Measurements from ENCODE around the gene RNF215.
"Not testable (repeated sequence)": the region's sequence is repeated elsewhere in the genome, so short reads cannot be mapped to it uniquely, and the experiment has no call there.

RNF215 gene

DNA sequence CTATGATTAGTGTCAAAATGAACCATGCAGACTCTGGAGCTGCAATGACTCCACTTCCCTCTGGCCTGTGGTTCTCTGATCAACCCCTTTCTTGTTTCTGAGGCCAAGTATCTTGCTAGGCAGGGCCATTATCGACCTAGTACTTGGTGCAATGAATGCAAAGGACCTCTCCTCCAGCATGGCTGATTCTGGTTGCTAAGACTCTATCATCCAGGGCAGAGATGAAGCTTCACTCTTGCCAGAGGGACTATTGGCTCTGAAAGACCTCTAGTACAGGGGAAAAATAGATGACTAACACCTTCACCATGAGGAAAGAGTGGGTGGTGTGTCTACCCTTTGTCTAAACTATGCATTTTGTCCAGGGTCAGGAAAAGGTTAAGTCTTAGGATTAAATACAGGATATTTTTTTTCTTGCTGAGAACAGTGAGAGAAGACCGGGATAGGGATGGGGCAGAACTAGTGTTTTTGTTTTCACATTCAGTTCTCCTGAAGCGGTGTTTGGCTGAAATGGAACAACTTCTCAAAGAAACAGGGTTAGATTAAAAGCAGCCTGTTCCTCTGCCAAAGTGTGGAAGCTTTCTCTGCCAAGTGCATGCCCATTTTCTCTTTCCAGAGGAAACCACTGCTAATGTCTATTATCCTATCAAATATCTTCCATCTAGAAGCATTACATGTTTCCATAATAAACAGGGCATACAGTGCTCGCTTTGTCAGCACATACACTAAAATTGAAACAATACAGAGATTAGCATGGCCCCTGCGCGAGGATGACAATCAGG lies 33.3 kb upstream of the RNF215 start:
- DNase-seq = no peak

GRCh38 chr22:30416837-30417236 lies 29.6 kb upstream of the RNF215 start:
- no peak for DNase-seq

- no peak for DNase-seq
Measured at GRCh38 chr22:30416403-30416802, 29.2 kb upstream of the RNF215 start.

- DNase-seq = no peak
Measured at GRCh38 chr22:30414525-30415047, 27.4 kb upstream of the RNF215 start.

DNA sequence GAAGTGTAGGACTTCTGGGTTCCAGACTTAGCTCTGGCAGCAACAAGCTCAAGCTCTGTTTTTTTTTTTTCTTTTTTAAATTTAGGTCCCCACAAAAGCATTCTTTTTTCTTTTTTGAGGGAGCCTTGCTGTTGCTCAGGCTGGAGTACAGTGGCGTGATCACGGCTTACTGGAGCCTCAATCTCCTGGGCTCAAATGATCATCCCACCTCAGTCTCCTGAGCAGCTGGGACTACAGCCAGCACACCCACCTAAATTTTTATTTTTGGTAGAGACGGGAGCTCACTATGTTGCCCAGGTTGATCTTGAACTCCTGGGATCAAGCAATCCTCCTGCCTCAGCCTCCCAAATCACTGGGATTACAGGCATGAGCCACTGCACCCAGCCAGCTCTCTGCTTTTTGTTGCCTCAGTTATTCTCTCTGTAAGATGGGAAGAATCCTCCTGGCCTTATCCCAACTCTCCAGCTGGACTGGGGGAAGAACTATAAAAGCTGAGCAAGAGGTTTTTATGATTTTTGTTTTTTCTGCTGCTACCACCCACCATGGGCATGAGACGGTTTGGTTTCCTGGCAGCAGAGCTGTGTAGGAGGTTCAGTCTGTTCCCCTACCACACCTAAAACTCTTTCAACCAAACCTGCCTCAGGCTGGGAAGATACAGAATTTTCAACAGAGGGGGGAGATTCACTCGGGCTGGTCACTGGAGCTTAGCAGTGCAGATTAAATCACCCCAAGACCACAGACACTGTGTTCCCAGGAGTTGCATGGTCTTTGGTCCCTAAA lies 26.7 kb upstream of the RNF215 start:
- no peak for DNase-seq

DNA sequence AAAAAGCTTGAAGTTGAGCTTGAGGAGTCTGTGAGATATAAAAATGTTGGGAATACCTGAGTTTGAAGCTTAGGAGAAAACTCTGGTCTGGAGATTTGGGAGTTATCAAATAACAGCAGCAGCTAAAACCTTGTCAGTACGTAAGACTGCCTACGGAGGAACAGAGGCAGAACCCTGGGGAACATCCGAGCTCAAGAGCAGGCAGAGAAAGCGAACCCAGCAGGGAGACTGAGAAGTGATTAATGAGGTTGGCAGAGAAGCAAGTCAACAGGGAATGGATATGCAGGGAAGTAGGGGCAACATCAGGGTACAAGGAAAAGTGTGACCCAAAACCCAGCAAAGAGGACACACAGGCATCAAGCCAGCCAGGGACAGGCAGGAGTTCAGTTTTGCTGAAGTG lies 25.8 kb upstream of the RNF215 start:
- DNase-seq = no peak

DNA sequence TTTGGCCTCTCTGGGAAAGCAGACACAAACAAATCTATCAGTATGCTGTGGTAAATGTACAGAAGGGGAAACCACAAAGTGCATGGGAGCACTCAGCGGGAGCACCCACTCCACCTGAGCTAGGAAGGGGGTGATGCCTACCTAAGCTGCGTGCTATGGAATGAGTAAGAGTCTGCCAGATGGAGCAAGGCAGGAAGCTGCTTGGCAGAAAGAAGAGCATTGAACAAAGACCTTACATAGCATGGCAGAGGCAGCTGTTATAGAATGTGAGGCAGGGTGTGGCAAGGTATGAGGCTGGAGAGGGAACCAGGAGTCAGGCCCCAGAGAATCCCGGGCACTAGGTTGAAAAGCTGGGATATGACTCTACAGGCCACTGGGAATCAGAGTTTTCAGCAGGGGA lies 24.6 kb upstream of the RNF215 start:
- no peak for DNase-seq

DNA sequence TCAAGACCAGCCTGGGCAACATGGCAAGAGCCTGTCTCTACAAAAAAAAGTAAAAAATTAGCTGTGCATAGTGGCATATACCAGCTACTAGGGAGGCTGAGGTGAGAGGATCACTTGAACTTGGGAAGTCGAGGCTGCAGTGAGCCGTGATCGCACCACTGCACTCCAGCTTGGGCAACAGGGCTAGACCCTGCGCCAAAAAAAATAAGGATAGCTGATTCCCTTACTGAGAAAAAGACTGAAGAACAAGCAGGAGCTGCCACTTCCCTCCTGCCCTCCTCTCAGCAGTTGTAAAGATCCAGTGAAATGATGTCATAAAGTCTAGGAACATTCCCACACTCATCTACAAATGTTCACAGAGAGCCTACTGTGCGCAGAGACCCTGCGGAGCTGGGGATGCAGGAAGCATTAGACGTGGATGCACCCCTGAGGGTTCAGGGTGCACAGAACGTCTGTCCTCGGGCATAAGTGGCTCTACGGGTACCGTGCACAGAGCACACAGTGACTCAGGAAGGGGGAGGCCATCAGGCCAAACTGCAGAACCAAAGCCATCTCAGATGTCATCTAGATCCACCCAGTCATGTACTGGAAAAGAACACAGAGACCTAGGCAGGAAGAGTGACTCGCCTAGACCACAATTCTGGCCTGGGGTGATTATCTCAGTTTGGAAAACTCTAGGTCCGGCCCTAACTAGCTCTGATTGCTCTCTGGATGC lies 21.3 kb upstream of the RNF215 start:
- DNase-seq = no peak

DNA sequence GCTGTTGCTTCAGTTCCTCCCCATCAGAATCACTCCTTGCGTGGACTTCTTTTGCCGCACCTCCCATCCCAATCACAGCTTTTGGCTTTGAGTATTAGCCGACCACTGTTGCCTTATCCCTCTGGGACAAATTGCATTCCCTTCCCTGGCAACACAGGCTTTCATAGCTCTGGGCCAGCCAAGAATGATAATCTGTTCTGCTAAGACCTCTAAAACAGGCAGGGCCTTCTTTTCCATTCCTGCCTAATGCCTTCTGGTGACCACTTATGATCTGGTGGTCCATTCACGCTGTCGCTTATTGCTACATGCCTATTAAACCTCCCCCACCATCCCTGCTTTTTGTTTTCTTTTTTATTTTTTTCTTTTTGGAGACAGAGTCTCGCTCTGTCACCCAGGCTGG lies 19.2 kb upstream of the RNF215 start:
- DNase-seq = no peak

DNA sequence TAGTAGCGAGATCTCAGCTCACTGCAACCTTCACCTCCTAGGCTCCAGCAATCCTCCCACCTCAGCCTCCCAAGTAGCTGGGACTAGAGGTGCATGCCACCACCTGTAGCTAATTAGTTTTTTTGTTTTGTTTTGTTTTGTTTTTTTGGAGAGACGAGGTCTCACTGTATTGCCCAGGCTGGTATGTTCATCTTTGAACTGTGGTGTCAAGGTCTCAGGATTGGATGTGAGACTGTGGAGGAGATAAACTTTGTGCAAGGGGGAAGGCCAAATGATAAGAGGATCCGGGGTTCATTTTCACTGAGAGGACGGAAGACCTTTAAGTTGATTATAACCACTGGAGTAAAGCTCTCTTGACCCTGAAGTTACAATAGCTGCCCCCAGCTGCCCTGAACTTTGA lies 18.5 kb upstream of the RNF215 start:
- no peak for DNase-seq

GRCh38 chr22:30404307-30404706 lies 17.1 kb upstream of the RNF215 start:
- DNase-seq = no peak

GRCh38 chr22:30402766-30403104 lies 15.5 kb upstream of the RNF215 start:
- DNase-seq = not testable (repeated sequence)

- DNase-seq = no peak
Measured at GRCh38 chr22:30402028-30402765, 15.0 kb upstream of the RNF215 start.

DNA sequence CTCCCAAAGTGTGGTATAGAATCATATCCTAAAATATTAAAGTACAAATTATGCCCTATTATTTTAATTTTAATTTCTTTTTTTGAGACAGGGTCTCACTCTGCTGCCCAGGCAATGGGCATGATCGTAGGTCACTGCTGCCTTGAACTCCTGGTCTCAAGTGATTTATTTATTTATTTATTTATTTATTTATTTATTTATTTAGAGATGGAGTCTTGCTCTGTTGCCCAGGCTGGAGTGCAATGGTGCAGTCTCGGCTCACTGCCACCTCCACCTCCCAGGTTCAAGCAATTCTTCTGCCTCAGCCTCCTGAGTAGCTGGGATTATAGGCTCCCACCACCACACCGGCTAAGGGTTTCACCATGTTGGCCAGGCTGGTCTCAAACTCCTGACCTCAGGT lies 13.8 kb upstream of the RNF215 start:
- not testable (repeated sequence) for DNase-seq

GRCh38 chr22:30400159-30400558 lies 12.9 kb upstream of the RNF215 start:
- no peak for DNase-seq

DNA sequence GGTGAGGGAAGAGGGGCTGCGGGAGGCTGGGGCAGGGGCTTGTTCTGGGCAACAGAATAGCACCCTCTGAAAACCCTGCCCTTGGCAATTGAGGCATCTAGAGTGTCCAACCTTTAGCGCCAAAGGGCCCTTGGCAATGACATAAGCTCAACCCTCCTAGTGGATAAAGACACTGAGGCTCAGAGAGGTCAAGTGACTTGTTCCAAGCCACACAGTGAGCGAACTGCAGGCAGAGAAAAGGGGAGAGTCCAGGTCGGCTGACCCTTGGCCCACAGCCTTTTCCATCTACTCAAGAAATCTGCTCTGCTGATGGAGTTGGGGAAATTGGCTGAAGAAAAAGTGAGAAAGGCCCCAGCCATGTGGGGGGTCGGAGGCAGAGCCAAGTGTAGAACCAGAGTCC lies 12.5 kb upstream of the RNF215 start:
- no peak for DNase-seq

DNA sequence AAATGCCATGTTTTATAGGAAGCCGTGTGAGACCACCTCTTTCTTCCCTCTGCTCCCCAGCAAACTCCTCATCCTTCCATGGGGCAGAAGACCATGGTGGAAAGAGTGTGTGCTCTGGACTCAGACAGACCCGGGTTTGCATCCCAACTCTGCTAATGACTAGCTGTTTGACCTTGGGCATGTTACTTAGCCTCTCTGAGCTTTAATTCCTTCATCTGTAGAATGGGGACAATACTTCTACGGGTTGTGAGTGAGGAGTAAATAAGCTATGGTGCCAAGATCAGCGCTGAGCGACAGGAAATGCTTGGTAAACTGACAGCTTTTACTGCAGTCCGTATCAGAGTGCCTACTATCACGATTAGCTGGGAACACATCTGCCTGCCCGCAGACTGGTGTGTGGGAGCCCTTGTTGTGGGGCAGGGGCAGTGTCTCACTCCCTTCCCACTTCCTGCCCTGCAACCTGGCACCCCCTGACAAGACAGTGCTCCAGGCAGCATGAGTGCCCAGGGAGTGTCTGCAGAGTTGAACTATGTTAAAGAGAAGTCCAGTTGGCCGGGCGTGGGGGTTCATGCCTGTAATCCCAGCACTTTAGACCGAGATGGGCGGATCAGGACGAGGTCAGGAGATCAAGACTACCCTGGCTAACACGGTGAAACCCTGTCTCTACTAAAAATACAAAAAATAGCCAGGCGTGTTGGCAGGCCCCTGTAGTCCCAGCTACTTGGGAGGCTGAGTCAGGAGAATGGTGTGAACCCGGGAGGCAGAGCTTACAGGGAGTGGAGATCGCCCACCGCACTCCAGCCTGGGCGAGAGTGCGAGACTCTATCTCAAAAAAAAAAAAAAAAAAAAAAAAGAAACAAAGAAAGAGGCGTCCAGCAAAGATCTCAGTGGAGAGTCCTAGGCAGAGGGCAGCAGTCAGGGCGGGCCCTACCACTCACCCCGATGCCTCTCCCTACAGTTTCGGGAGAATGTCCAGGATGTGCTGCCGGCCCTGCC lies 11.8 kb upstream of the RNF215 start:
- no peak for DNase-seq

GRCh38 chr22:30397656-30398635 lies 10.7 kb upstream of the RNF215 start:
- no peak for DNase-seq

DNA sequence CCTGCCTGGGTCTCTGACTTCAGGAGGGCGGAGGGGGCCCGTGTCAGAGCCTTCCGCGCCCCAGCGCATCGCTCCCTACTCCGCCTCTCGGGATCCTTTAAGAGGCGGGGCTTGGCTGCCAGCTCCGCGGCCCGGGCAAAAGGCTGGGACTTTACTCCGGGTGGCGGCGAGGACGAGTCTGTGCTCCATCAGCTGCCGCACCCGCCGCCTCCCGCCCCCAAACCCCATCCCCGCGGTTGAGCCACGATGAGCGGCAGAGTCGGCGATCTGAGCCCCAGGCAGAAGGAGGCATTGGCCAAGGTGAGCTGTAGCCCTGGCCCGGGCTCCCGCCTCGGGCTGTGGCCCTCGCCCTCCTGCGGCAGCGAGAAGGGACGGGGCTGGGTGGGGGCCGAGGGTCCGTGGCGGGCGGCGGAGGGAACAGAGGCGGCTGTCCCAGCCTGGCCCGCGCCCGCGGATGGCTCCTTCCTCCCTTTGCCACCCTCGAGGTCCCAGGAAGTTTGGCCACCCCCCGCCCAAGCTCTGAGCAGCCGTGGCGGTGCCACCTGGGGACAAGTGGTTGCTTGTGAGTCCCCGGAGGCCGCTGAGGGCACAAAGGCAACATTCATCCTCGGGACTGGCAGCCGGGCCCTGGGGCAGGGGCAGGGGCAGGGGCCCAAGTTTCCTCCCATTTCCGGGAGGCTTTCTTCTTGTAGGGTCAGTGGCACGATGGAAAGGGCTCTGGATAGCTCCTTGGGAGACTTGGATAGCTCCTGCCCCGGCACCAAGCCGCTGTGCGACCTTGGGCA lies 9.9 kb upstream of the RNF215 start, which contains the start of gene SEC14L2:
Gene SEC14L2 (plus strand): TSS at position 148 of the 785 bp plus-strand sequence. CDS start 99 bp downstream, at position 247.
- DNase-seq = peak; percentile 52
